HCT116 (cell line): ENCODE results near the gene LNPEP. TPM values are rescaled to one million over a fixed set of nuclear protein-coding genes. Genes with fewer than 3 reads are reported as not detected.

Source experiments
- ATAC-seq: fragments of 200-7000 bp; cut with Tn5 transposase; 2 replicates; pipeline ENCODE4 v1.9.1; 2020; ENCODE audit warnings: mild to moderate bottlenecking, moderate library complexity
- BruUV-seq: library from RNA; stranded (reverse); fragments of 400-500 nt; replicated peaks from 2 replicates; lab custom pipeline; 2021; lab: Mats Ljungman, UMichigan
- CTCF ChIA-PET: fragments of 300-600 bp; sonication (Branson Sonifier 250); formaldehyde crosslinking; loops from one replicate; lab custom pipeline; 2021; ENCODE audit warnings: antibody characterized with exemption; lab: Charles Lee
- POLR2A ChIA-PET: fragments of 300-600, 350-600 bp; sonication (Branson Sonifier 250); formaldehyde crosslinking; loops from one replicate; lab custom pipeline; 2021; ENCODE audit warnings: antibody characterized with exemption; lab: Charles Lee
- RAD21 ChIA-PET, 2 experiments: fragments of 300-600 bp; sonication (Branson Sonifier 250); formaldehyde crosslinking; loops; one replicate each; lab custom pipeline; 2023; ENCODE audit warnings: low total read pairs in 2 of 2; ENCODE audit not compliant: uncharacterized antibody in 2 of 2, unreplicated experiment in 2 of 2, low non-redundant PET in 1 of 2; lab: Charles Lee
- DNase-seq: peaks from one replicate; pipeline ENCODE4 v3.0.0-alpha.2; 2010; ENCODE audit warnings: low read depth, low spot score
- H2AFZ ChIP-seq: fragments of 200-600 bp; shearing (Covaris generic), sonication (generic); 2 replicates; pipeline ENCODE4 v1.6.1; 2017; ENCODE audit warnings: low read depth, mixed run types, mixed read lengths, antibody characterized with exemption, low read length; ENCODE audit not compliant: poor library complexity, severe bottlenecking
- H3K27ac ChIP-seq: 2 replicates; pipeline ENCODE4 v1.5.1; 2012; ENCODE audit warnings: low read depth, low read length
- H3K27me3 ChIP-seq: fragments of 200-600 bp; sonication (generic); 2 replicates; pipeline ENCODE4 v1.6.1; 2016; ENCODE audit warnings: mixed run types, low read length, mixed read lengths; ENCODE audit not compliant: insufficient read depth
- H3K36me3 ChIP-seq, 2 experiments: fragments of 200-500 bp in 1 of 2; fragments of 200-600 bp in 1 of 2; sonication (Bioruptor generic) in 1 of 2; sonication (generic) in 1 of 2; 2 replicates each; pipeline versions ENCODE4 v1.5.1 to v1.6.1; 2014 to 2016; ENCODE audit warnings: low read length in 2 of 2, inconsistent platforms in 1 of 2, mixed read lengths in 1 of 2, mixed run types in 1 of 2; ENCODE audit not compliant: insufficient read depth in 2 of 2, control insufficient read depth in 1 of 2
- H3K4me1 ChIP-seq, 2 experiments: fragments of 200-600 bp in 1 of 2; sonication (generic) in 1 of 2; 2 replicates each; pipeline versions ENCODE4 v1.5.1 to v1.6.1; 2012 to 2017; ENCODE audit warnings: low read length in 2 of 2, inconsistent platforms in 1 of 2, mild to moderate bottlenecking in 1 of 2, mixed read lengths in 1 of 2, mixed run types in 1 of 2, moderate library complexity in 1 of 2; ENCODE audit not compliant: insufficient read depth in 2 of 2, control insufficient read depth in 1 of 2
- H3K4me2 ChIP-seq: fragments of 200-600 bp; sonication (generic); 2 replicates; pipeline ENCODE4 v1.6.1; 2017; ENCODE audit warnings: mixed run types, low read length, mixed read lengths
- H3K4me3 ChIP-seq, 2 experiments: fragments of 200-600 bp in 1 of 2; sonication (generic) in 1 of 2; replicated peaks in 1 of 2; 2 replicates each; pipeline ENCODE4 v1.5.1; 2011 to 2016; ENCODE audit warnings: low read length in 2 of 2, control low read depth in 1 of 2, low read depth in 1 of 2, mild to moderate bottlenecking in 1 of 2, mixed read lengths in 1 of 2, mixed run types in 1 of 2
- H3K79me2 ChIP-seq: fragments of 200-600 bp; sonication (generic); 2 replicates; pipeline ENCODE4 v1.6.1; 2017; ENCODE audit warnings: mild to moderate bottlenecking, mixed run types, low read length, moderate library complexity, mixed read lengths; ENCODE audit not compliant: insufficient read depth
- H3K9ac ChIP-seq: fragments of 200-600 bp; sonication (generic); 2 replicates; pipeline ENCODE4 v1.6.1; 2016; ENCODE audit warnings: low read length, mixed read lengths
- H3K9me2 ChIP-seq: fragments of 200-600 bp; sonication (generic), shearing (Covaris generic); 2 replicates; pipeline ENCODE4 v1.6.1; 2017; ENCODE audit warnings: mixed run types, mild to moderate bottlenecking, moderate library complexity; ENCODE audit not compliant: insufficient read depth
- H3K9me3 ChIP-seq, 2 experiments: fragments of 200-500 bp in 1 of 2; fragments of 200-600 bp in 1 of 2; sonication (Bioruptor generic) in 1 of 2; sonication (generic) in 1 of 2; 2 replicates each; pipeline ENCODE4 v1.6.1; 2014 to 2017; ENCODE audit warnings: low read length in 2 of 2, mixed read lengths in 2 of 2, inconsistent platforms in 1 of 2, low read depth in 1 of 2, mild to moderate bottlenecking in 1 of 2, mixed run types in 1 of 2, moderate library complexity in 1 of 2; ENCODE audit not compliant: control insufficient read depth in 1 of 2, insufficient read depth in 1 of 2
- H4K20me1 ChIP-seq: fragments of 200-600 bp; sonication (generic), shearing (Covaris generic); 2 replicates; pipeline ENCODE4 v1.6.1; 2017; ENCODE audit warnings: mixed run types, mild to moderate bottlenecking, moderate library complexity; ENCODE audit not compliant: insufficient read depth
- CBX3 ChIP-seq: IDR thresholded peaks from 2 replicates; pipeline ENCODE4 v1.6.1; 2012; ENCODE audit warnings: low read depth
- ELF1 ChIP-seq: IDR thresholded peaks from 2 replicates; pipeline ENCODE4 v1.6.1; 2012; ENCODE audit warnings: low read depth, borderline replicate concordance
- EZH2phosphoT487 ChIP-seq: fragments of 200-600 bp; IDR thresholded peaks from 2 replicates; pipeline ENCODE4 v1.6.1; 2018; ENCODE audit warnings: antibody characterized with exemption, borderline replicate concordance
- FOSL1 ChIP-seq: IDR thresholded peaks from 2 replicates; pipeline ENCODE4 v1.6.1; 2012; ENCODE audit warnings: low read depth
- JUND ChIP-seq: IDR thresholded peaks from 2 replicates; pipeline ENCODE4 v1.6.1; 2012
- POLR2A ChIP-seq: IDR thresholded peaks from 2 replicates; pipeline ENCODE4 v1.7.0; 2011; ENCODE audit warnings: borderline replicate concordance; ENCODE audit not compliant: insufficient read depth, insufficient read length; ENCODE audit errors: extremely low read depth
- POLR2AphosphoS5 ChIP-seq: IDR thresholded peaks from 2 replicates; pipeline ENCODE4 v1.6.1; 2011; ENCODE audit warnings: mild to moderate bottlenecking, low read depth, low read length, moderate library complexity
- RAD21 ChIP-seq: IDR thresholded peaks from 2 replicates; pipeline ENCODE4 v1.6.1; 2012; ENCODE audit warnings: low read depth, mild to moderate bottlenecking
- SRF ChIP-seq: IDR thresholded peaks from 2 replicates; pipeline ENCODE4 v1.6.1; 2012; ENCODE audit warnings: low read depth
- YY1 ChIP-seq: IDR thresholded peaks from 2 replicates; pipeline ENCODE4 v1.6.1; 2011; ENCODE audit warnings: low read length, low read depth, moderate library complexity, mild to moderate bottlenecking; ENCODE audit not compliant: insufficient replicate concordance; ENCODE audit errors: extremely low read depth
- ZFX ChIP-seq: fragments of 450-650 bp; IDR thresholded peaks from 2 replicates; pipeline ENCODE4 v1.6.1; 2017
- intact Hi-C: fragments of 100-400 bp; cut with micrococcal nuclease; formaldehyde crosslinking; loops from 2 replicates; pipeline ENCODE4 v1.10.0; 2022
- total RNA-seq: library from RNA; stranded (reverse); gene quantifications from one replicate; pipeline ENCODE4 v1.2.1, GENCODE V29; 2021; ENCODE audit not compliant: unreplicated experiment
- TF ChIP-seq, protein P1 (sequence below): IDR thresholded peaks from 2 replicates; pipeline ENCODE4 v1.6.1; 2012
- TF ChIP-seq, protein P2 (sequence below): IDR thresholded peaks from 2 replicates; pipeline ENCODE4 v1.6.1; 2012
- TF ChIP-seq, protein P3 (sequence below): IDR thresholded peaks from 2 replicates; pipeline ENCODE4 v1.6.1; 2012; ENCODE audit warnings: low read depth

LNPEP gene
- total RNA-seq, 1 experiment from 2014 or later = 14.9 TPM

DNA sequence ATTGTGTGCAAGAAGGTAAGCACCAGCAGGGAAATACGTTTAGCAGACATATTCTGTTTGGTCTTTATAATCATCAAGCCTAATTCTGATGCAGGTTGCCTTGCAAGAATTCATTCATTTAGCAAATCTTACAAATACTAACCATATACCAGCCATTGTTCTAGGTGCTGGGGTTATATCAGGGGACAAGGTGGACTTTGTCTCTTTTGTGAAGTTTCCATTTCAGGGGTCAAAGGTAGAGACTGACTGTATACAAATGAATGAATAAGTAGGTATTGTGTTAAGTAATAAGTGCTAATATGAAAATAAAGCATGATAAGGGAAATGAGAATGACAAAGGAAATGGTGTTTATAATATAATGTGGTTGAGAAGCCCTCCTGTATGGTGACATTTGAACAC, 64.0 kb downstream of the LNPEP start:
- H2AFZ ChIP-seq = no peak overlapping the region
- intact Hi-C loops = loop anchor here (5.0 kb wide), 3 partner anchors 142 to 1827 kb away; partner anchors contain the start of gene LIX1
- no peak for DNase-seq
- TF ChIP-seq, protein P1, sequence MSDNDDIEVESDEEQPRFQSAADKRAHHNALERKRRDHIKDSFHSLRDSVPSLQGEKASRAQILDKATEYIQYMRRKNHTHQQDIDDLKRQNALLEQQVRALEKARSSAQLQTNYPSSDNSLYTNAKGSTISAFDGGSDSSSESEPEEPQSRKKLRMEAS = no peak
- TF ChIP-seq CBX3 (no peak), ELF1 (no peak), FOSL1 (no peak), ZFX (no peak), SRF (no peak), EZH2phosphoT487 (no peak), JUND (no peak), POLR2A (no peak), POLR2AphosphoS5 (no peak), RAD21 (no peak), YY1 (no peak)
- TF ChIP-seq, protein P2, sequence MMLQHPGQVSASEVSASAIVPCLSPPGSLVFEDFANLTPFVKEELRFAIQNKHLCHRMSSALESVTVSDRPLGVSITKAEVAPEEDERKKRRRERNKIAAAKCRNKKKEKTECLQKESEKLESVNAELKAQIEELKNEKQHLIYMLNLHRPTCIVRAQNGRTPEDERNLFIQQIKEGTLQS = no peak
- TF ChIP-seq, protein P3, sequence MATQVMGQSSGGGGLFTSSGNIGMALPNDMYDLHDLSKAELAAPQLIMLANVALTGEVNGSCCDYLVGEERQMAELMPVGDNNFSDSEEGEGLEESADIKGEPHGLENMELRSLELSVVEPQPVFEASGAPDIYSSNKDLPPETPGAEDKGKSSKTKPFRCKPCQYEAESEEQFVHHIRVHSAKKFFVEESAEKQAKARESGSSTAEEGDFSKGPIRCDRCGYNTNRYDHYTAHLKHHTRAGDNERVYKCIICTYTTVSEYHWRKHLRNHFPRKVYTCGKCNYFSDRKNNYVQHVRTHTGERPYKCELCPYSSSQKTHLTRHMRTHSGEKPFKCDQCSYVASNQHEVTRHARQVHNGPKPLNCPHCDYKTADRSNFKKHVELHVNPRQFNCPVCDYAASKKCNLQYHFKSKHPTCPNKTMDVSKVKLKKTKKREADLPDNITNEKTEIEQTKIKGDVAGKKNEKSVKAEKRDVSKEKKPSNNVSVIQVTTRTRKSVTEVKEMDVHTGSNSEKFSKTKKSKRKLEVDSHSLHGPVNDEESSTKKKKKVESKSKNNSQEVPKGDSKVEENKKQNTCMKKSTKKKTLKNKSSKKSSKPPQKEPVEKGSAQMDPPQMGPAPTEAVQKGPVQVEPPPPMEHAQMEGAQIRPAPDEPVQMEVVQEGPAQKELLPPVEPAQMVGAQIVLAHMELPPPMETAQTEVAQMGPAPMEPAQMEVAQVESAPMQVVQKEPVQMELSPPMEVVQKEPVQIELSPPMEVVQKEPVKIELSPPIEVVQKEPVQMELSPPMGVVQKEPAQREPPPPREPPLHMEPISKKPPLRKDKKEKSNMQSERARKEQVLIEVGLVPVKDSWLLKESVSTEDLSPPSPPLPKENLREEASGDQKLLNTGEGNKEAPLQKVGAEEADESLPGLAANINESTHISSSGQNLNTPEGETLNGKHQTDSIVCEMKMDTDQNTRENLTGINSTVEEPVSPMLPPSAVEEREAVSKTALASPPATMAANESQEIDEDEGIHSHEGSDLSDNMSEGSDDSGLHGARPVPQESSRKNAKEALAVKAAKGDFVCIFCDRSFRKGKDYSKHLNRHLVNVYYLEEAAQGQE = no peak
- H3K4me3 ChIP-seq = no peak overlapping the region
- H3K36me3 ChIP-seq = no peaks in the 10 kb centered on the region; a peak in 2 of 4 replicates
- H3K4me2 ChIP-seq = no peak overlapping the region
- CTCF ChIA-PET = no interaction called here
- H3K79me2 ChIP-seq = no peaks in the 10 kb centered on the region
- ATAC-seq = no peak
- H3K9me3 ChIP-seq = no peaks in the 10 kb centered on the region
- POLR2A ChIA-PET = no interaction called here
- H3K9me2 ChIP-seq = no peaks in the 10 kb centered on the region
- H3K4me1 ChIP-seq = no peaks in the 10 kb centered on the region
- H3K27ac ChIP-seq = no peak overlapping the region
- no TSS peak for BruUV-seq
- no peaks in the 10 kb centered on the region for H3K27me3 ChIP-seq
- RAD21 ChIA-PET = no interaction called here
- H3K9ac ChIP-seq = no peak overlapping the region
- H4K20me1 ChIP-seq = no peaks in the 10 kb centered on the region
